HCT116 (cell line): ENCODE data around the gene TRPT1. TPM values are rescaled to one million over a fixed set of nuclear protein-coding genes. Genes with fewer than 3 reads are reported as not detected.

Source experiments
- ATAC-seq: fragments of 200-7000 bp; cut with Tn5 transposase; 2 replicates; pipeline ENCODE4 v1.9.1; 2020; ENCODE audit warnings: mild to moderate bottlenecking, moderate library complexity
- BruUV-seq: library from RNA; stranded (reverse); fragments of 400-500 nt; replicated peaks from 2 replicates; lab custom pipeline; 2021; lab: Mats Ljungman, UMichigan
- CTCF ChIA-PET: fragments of 300-600 bp; sonication (Branson Sonifier 250); formaldehyde crosslinking; loops from one replicate; lab custom pipeline; 2021; ENCODE audit warnings: antibody characterized with exemption; lab: Charles Lee
- POLR2A ChIA-PET: fragments of 300-600, 350-600 bp; sonication (Branson Sonifier 250); formaldehyde crosslinking; loops from one replicate; lab custom pipeline; 2021; ENCODE audit warnings: antibody characterized with exemption; lab: Charles Lee
- RAD21 ChIA-PET, 2 experiments: fragments of 300-600 bp; sonication (Branson Sonifier 250); formaldehyde crosslinking; loops; one replicate each; lab custom pipeline; 2023; ENCODE audit warnings: low total read pairs in 2 of 2; ENCODE audit not compliant: uncharacterized antibody in 2 of 2, unreplicated experiment in 2 of 2, low non-redundant PET in 1 of 2; lab: Charles Lee
- DNase-seq: peaks from one replicate; pipeline ENCODE4 v3.0.0-alpha.2; 2010; ENCODE audit warnings: low read depth, low spot score
- H2AFZ ChIP-seq: fragments of 200-600 bp; shearing (Covaris generic), sonication (generic); 2 replicates; pipeline ENCODE4 v1.6.1; 2017; ENCODE audit warnings: low read depth, mixed run types, mixed read lengths, antibody characterized with exemption, low read length; ENCODE audit not compliant: poor library complexity, severe bottlenecking
- H3K27ac ChIP-seq: 2 replicates; pipeline ENCODE4 v1.5.1; 2012; ENCODE audit warnings: low read depth, low read length
- H3K27me3 ChIP-seq: fragments of 200-600 bp; sonication (generic); 2 replicates; pipeline ENCODE4 v1.6.1; 2016; ENCODE audit warnings: mixed run types, low read length, mixed read lengths; ENCODE audit not compliant: insufficient read depth
- H3K36me3 ChIP-seq, 2 experiments: fragments of 200-500 bp in 1 of 2; fragments of 200-600 bp in 1 of 2; sonication (Bioruptor generic) in 1 of 2; sonication (generic) in 1 of 2; 2 replicates each; pipeline versions ENCODE4 v1.5.1 to v1.6.1; 2014 to 2016; ENCODE audit warnings: low read length in 2 of 2, inconsistent platforms in 1 of 2, mixed read lengths in 1 of 2, mixed run types in 1 of 2; ENCODE audit not compliant: insufficient read depth in 2 of 2, control insufficient read depth in 1 of 2
- H3K4me1 ChIP-seq, 2 experiments: fragments of 200-600 bp in 1 of 2; sonication (generic) in 1 of 2; 2 replicates each; pipeline versions ENCODE4 v1.5.1 to v1.6.1; 2012 to 2017; ENCODE audit warnings: low read length in 2 of 2, inconsistent platforms in 1 of 2, mild to moderate bottlenecking in 1 of 2, mixed read lengths in 1 of 2, mixed run types in 1 of 2, moderate library complexity in 1 of 2; ENCODE audit not compliant: insufficient read depth in 2 of 2, control insufficient read depth in 1 of 2
- H3K4me2 ChIP-seq: fragments of 200-600 bp; sonication (generic); 2 replicates; pipeline ENCODE4 v1.6.1; 2017; ENCODE audit warnings: mixed run types, low read length, mixed read lengths
- H3K4me3 ChIP-seq, 2 experiments: fragments of 200-600 bp in 1 of 2; sonication (generic) in 1 of 2; replicated peaks in 1 of 2; 2 replicates each; pipeline ENCODE4 v1.5.1; 2011 to 2016; ENCODE audit warnings: low read length in 2 of 2, control low read depth in 1 of 2, low read depth in 1 of 2, mild to moderate bottlenecking in 1 of 2, mixed read lengths in 1 of 2, mixed run types in 1 of 2
- H3K79me2 ChIP-seq: fragments of 200-600 bp; sonication (generic); 2 replicates; pipeline ENCODE4 v1.6.1; 2017; ENCODE audit warnings: mild to moderate bottlenecking, mixed run types, low read length, moderate library complexity, mixed read lengths; ENCODE audit not compliant: insufficient read depth
- H3K9ac ChIP-seq: fragments of 200-600 bp; sonication (generic); 2 replicates; pipeline ENCODE4 v1.6.1; 2016; ENCODE audit warnings: low read length, mixed read lengths
- H3K9me2 ChIP-seq: fragments of 200-600 bp; sonication (generic), shearing (Covaris generic); 2 replicates; pipeline ENCODE4 v1.6.1; 2017; ENCODE audit warnings: mixed run types, mild to moderate bottlenecking, moderate library complexity; ENCODE audit not compliant: insufficient read depth
- H3K9me3 ChIP-seq, 2 experiments: fragments of 200-500 bp in 1 of 2; fragments of 200-600 bp in 1 of 2; sonication (Bioruptor generic) in 1 of 2; sonication (generic) in 1 of 2; 2 replicates each; pipeline ENCODE4 v1.6.1; 2014 to 2017; ENCODE audit warnings: low read length in 2 of 2, mixed read lengths in 2 of 2, inconsistent platforms in 1 of 2, low read depth in 1 of 2, mild to moderate bottlenecking in 1 of 2, mixed run types in 1 of 2, moderate library complexity in 1 of 2; ENCODE audit not compliant: control insufficient read depth in 1 of 2, insufficient read depth in 1 of 2
- H4K20me1 ChIP-seq: fragments of 200-600 bp; sonication (generic), shearing (Covaris generic); 2 replicates; pipeline ENCODE4 v1.6.1; 2017; ENCODE audit warnings: mixed run types, mild to moderate bottlenecking, moderate library complexity; ENCODE audit not compliant: insufficient read depth
- CEBPB ChIP-seq: IDR thresholded peaks from 2 replicates; pipeline ENCODE4 v1.6.1; 2012; ENCODE audit warnings: low read depth
- YY1 ChIP-seq: IDR thresholded peaks from 2 replicates; pipeline ENCODE4 v1.6.1; 2011; ENCODE audit warnings: low read length, low read depth, moderate library complexity, mild to moderate bottlenecking; ENCODE audit not compliant: insufficient replicate concordance; ENCODE audit errors: extremely low read depth
- intact Hi-C: fragments of 100-400 bp; cut with micrococcal nuclease; formaldehyde crosslinking; loops from 2 replicates; pipeline ENCODE4 v1.10.0; 2022
- total RNA-seq: library from RNA; stranded (reverse); gene quantifications from one replicate; pipeline ENCODE4 v1.2.1, GENCODE V29; 2021; ENCODE audit not compliant: unreplicated experiment

TRPT1 gene
- total RNA-seq, 1 experiment from 2014 or later: 43.2 TPM

- ChIA-PET RAD21 (no interaction called here), POLR2A (no interaction called here), CTCF (interaction anchor here (4.6 kb wide), 1 partner anchor 100 kb away, joined by 80 read pairs; the partner anchor contains the start of genes CATSPERZ and ESRRA)
- ATAC-seq: no peak
- Histone ChIP-seq H3K36me3 (peaks cover 53 to 63% of the 10 kb centered on the region in 2 experiments), H3K9me3 (no peaks in the 10 kb centered on the region), H3K27me3 (no peaks in the 10 kb centered on the region), H4K20me1 (no peaks in the 10 kb centered on the region), H3K9me2 (no peaks in the 10 kb centered on the region), H3K4me1 (peaks cover 0 to 8% of the 10 kb centered on the region in 2 experiments; a peak in 1 of 4 replicates), H2AFZ (no peak overlapping the region), H3K9ac (no peak overlapping the region), H3K27ac (no peak overlapping the region), H3K4me2 (no peak overlapping the region), H3K4me3 (no peak overlapping the region), H3K79me2 (peaks cover 44% of the 10 kb centered on the region; the same call in 1 of the 2 replicates)
- no TSS peak for BruUV-seq
- no peak for TF ChIP-seq YY1
- no peak for DNase-seq
- intact Hi-C loops: no loop called here
Observed at GRCh38 chr11:64202992-64203391, 23.0 kb downstream of the TRPT1 start.

GRCh38 chr11:64201543-64201942 lies 24.4 kb downstream of the TRPT1 start:
- ATAC-seq (no peak), DNase-seq (no peak)
- Histone ChIP-seq H3K27me3 (no peaks in the 10 kb centered on the region), H3K79me2 (peaks cover 57% of the 10 kb centered on the region), H2AFZ (no peak overlapping the region), H3K9me2 (no peaks in the 10 kb centered on the region), H3K36me3 (peaks cover 64 to 73% of the 10 kb centered on the region in 2 experiments), H3K4me2 (no peak overlapping the region), H3K4me1 (peaks cover 0 to 8% of the 10 kb centered on the region in 2 experiments; a peak in 1 of 4 replicates), H3K9ac (no peak overlapping the region), H4K20me1 (no peaks in the 10 kb centered on the region), H3K9me3 (no peaks in the 10 kb centered on the region), H3K27ac (no peak overlapping the region), H3K4me3 (no peak overlapping the region)
- ChIA-PET RAD21 (no interaction called here), CTCF (interaction anchor here (1.4 kb wide), 1 partner anchor 15 kb away, joined by 3 read pairs; no protein-coding TSS in a partner anchor), POLR2A (no interaction called here)
- intact Hi-C loops: no loop called here
- no peak for TF ChIP-seq CEBPB
- BruUV-seq: no TSS peak
